Right lobe of liver (tissue), 6 donors: ENCODE results near the gene APOL6. TPM values are rescaled to one million over a fixed set of nuclear protein-coding genes. Genes with fewer than 3 reads are reported as not detected.

Experiments used
- ATAC-seq, 4 donors: fragments of 200-7000 bp; cut with Tn5 transposase; one replicate each; pipeline ENCODE4 v1.9.1; 2020; ENCODE audit warnings: mild to moderate bottlenecking in 4 of 4, moderate library complexity in 4 of 4
- DNase-seq, 3 donors: peaks; one replicate each; pipeline ENCODE4 v3.0.0-alpha.2; 2020
- H3K27ac ChIP-seq, 3 donors: fragments of 200-600 bp; one replicate each; pipeline ENCODE4 v1.8.0; 2022
- H3K27me3 ChIP-seq, 2 donors: fragments of 200-600 bp; one replicate each; pipeline ENCODE4 v1.8.0; 2022
- H3K36me3 ChIP-seq, 4 donors: fragments of 200-600 bp; sonication (generic) in 1 of 4; one replicate each; pipeline versions ENCODE4 v1.5.1 to v1.8.0; 2017 to 2022; ENCODE audit warnings: control low read depth in 1 of 4
- H3K4me1 ChIP-seq, 4 donors: fragments of 200-600 bp; sonication (generic) in 1 of 4; one replicate each; pipeline versions ENCODE4 v1.5.1 to v1.8.0; 2017 to 2022; ENCODE audit warnings: control low read depth in 1 of 4
- H3K4me3 ChIP-seq, 3 donors: fragments of 200-600 bp; one replicate each; pipeline ENCODE4 v1.8.0; 2022
- H3K9me3 ChIP-seq, 4 donors: fragments of 200-600 bp; sonication (generic) in 1 of 4; one replicate each; pipeline versions ENCODE4 v1.5.1 to v1.8.0; 2017 to 2022; ENCODE audit warnings: control low read depth in 1 of 4
- POLR2A ChIP-seq: fragments of 450-650 bp; IDR thresholded peaks from one replicate; pipeline ENCODE4 v1.6.1; 2017; ENCODE audit warnings: antibody characterized with exemption, mild to moderate bottlenecking
- WGBS: methylation state at CpG from one replicate; pipeline ENCODE4 v1.1.6; 2018; ENCODE audit warnings: low coverage, low lambda C conversion rate; ENCODE audit not compliant: insufficient coverage; ENCODE audit errors: missing lambda C conversion rate; 5-methylcytosine and 5-hydroxymethylcytosine counted together
- intact Hi-C, 2 donors: fragments of 100-400 bp; cut with DNase I; formaldehyde crosslinking; loops; one replicate each; pipeline versions ENCODE4 v1.11.2 to v1.14.1; 2022
- total RNA-seq, 6 experiments: library from RNA; depleted of rRNA in 2 of 6; stranded (reverse); fragments of >200 nt in 2 of 6; fragmentation: NEBNext Ultra II Directional in 3 of 6; extraction: Animal tissue kit (Norgen Biotek cat#: 25700) in 3 of 6; gene quantifications; one replicate each; pipeline versions ENCODE4 v1.1.0 to v1.2.4, GENCODE V29; 2016 to 2023
- TF ChIP-seq, protein P1 (sequence below), 4 donors: fragments of 200-600 bp in 3 of 4; fragments of 450-650 bp in 1 of 4; IDR thresholded peaks; one replicate each; pipeline versions ENCODE4 v1.5.1 to v1.8.0; 2016 to 2022; ENCODE audit warnings: antibody characterized with exemption in 4 of 4, mild to moderate bottlenecking in 2 of 4
- donor health status: DM: no; HTN: yes; CAD: no.
- donor health status: DM: no; HTN: no; CAD: no.
- donor health status: DM: no; HTN: no; CAD: no.
- donor health status: DM: no; HTN: yes; CAD: no.
- donor health status: DM: no; HTN: yes; CAD: no.

Gene APOL6
- total RNA-seq, 6 experiments from 2014 or later: 33.5 to 42.7 (median 39.6) TPM

GRCh38 chr22:35615156-35615555 lies 33.1 kb upstream of the APOL6 start:
- no peaks in the 10 kb centered on the region for H3K27me3 ChIP-seq
- intact Hi-C loops: no loop called here
- H3K27ac ChIP-seq: no peak overlapping the region
- TF ChIP-seq, protein P1, sequence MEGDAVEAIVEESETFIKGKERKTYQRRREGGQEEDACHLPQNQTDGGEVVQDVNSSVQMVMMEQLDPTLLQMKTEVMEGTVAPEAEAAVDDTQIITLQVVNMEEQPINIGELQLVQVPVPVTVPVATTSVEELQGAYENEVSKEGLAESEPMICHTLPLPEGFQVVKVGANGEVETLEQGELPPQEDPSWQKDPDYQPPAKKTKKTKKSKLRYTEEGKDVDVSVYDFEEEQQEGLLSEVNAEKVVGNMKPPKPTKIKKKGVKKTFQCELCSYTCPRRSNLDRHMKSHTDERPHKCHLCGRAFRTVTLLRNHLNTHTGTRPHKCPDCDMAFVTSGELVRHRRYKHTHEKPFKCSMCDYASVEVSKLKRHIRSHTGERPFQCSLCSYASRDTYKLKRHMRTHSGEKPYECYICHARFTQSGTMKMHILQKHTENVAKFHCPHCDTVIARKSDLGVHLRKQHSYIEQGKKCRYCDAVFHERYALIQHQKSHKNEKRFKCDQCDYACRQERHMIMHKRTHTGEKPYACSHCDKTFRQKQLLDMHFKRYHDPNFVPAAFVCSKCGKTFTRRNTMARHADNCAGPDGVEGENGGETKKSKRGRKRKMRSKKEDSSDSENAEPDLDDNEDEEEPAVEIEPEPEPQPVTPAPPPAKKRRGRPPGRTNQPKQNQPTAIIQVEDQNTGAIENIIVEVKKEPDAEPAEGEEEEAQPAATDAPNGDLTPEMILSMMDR (IDR thresholded peaks at IDR 0.05): no peak
- TF ChIP-seq POLR2A: no peak
- WGBS: 10% methylated on average over 2 of the region's 6 CpGs
- ATAC-seq (no peak), DNase-seq (no peak)
- no peak overlapping the region for H3K4me3 ChIP-seq
- no peaks in the 10 kb centered on the region for H3K9me3 ChIP-seq
- H3K36me3 ChIP-seq: no peaks in the 10 kb centered on the region
- no peaks in the 10 kb centered on the region for H3K4me1 ChIP-seq

DNA sequence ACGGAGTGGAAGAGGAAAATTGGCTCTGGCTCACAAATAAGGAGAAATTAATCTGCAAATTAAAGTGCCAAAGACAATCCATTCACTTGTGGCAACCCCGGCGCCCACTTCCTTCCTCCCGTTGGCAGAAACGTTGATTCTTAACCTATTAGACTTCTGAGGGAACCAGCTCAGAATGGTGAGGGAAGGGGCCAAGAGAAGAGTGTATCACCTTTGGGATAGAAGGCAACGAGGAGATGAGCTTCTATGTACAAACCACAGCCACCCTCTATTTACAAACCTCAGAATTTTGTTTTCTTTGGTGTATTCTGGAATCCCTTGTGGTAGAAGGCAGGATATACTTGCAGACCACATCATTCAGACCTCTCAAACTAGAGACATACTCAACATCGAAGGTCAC lies 32.2 kb upstream of the APOL6 start:
- no peaks in the 10 kb centered on the region for H3K4me1 ChIP-seq
- H3K27ac ChIP-seq: no peak overlapping the region
- H3K36me3 ChIP-seq: no peaks in the 10 kb centered on the region
- no peak for DNase-seq
- H3K27me3 ChIP-seq: no peaks in the 10 kb centered on the region
- TF ChIP-seq, protein P1 (IDR thresholded peaks at IDR 0.05): no peak
- TF ChIP-seq POLR2A: no peak
- no peak overlapping the region for H3K4me3 ChIP-seq
- ATAC-seq: no peak
- intact Hi-C loops: no loop called here
- WGBS: 44% methylated on average over 7 of the region's 7 CpGs
- no peaks in the 10 kb centered on the region for H3K9me3 ChIP-seq

GRCh38 chr22:35617137-35617755 lies 31.0 kb upstream of the APOL6 start, which contains the start of gene MB:
Gene MB, minus strand, starts transcription at chr22:35617329. Its CDS starts 72 bp downstream, at chr22:35617257.
- Histone ChIP-seq H3K4me3 (no peak within 1 kb of the TSS), H3K27me3 (no peaks in the 10 kb centered on the region), H3K9me3 (no peaks in the 10 kb centered on the region), H3K4me1 (peaks cover 0 to 2% (median 0%) of the 10 kb centered on the region in 4 donors), H3K27ac (no peak within 1 kb of the TSS), H3K36me3 (no peaks in the 10 kb centered on the region)
- DNase-seq (no peak), ATAC-seq (no peak)
- intact Hi-C loops: no loop called here
- TF ChIP-seq, protein P1 (IDR thresholded peaks at IDR 0.05): no peak
- no peak for TF ChIP-seq POLR2A
- WGBS: 73% methylated on average over 5 of the region's 16 CpGs

GRCh38 chr22:35618427-35619223 lies 29.6 kb upstream of the APOL6 start:
- intact Hi-C loops: no loop called here
- WGBS: 100% methylated on average over 1 of the region's 1 CpG
- ATAC-seq: no peak
- no peak overlapping the region for H3K4me3 ChIP-seq
- no peaks in the 10 kb centered on the region for H3K36me3 ChIP-seq
- peaks cover 0 to 14% (median 0%) of the 10 kb centered on the region in 4 donors for H3K4me1 ChIP-seq
- no peak for DNase-seq
- no peak for TF ChIP-seq POLR2A
- TF ChIP-seq, protein P1 (IDR thresholded peaks at IDR 0.05): no peak
- H3K27ac ChIP-seq: no peak overlapping the region
- H3K27me3 ChIP-seq: no peaks in the 10 kb centered on the region
- no peaks in the 10 kb centered on the region for H3K9me3 ChIP-seq
